Endothelial cell of umbilical vein (primary cell): ENCODE measurements around the gene CUL3. TPM values are rescaled to one million over a fixed set of nuclear protein-coding genes. Genes with fewer than 3 reads are reported as not detected.

Experiments used
- BruUV-seq: library from RNA; stranded (reverse); fragments of 400-500 nt; replicated peaks from 2 replicates; lab custom pipeline; 2021; lab: Mats Ljungman, UMichigan
- CTCF ChIA-PET: fragments of 300-600, 350-600 bp; sonication (Branson Sonifier 250); formaldehyde crosslinking; loops from one replicate; lab custom pipeline; 2021; ENCODE audit warnings: antibody characterized with exemption, inconsistent platforms; lab: Charles Lee
- POLR2A ChIA-PET: fragments of 300-600, 350-600 bp; sonication (Branson Sonifier 250); formaldehyde crosslinking; loops from one replicate; lab custom pipeline; 2021; ENCODE audit warnings: antibody characterized with exemption, inconsistent platforms; lab: Charles Lee
- DNase-seq: peaks from one replicate; pipeline ENCODE4 v3.0.0-alpha.2; 2011; ENCODE audit warnings: low read depth, low spot score
- FAIRE-seq: peaks from 2 replicates; lab custom pipeline; 2011; peaks lifted over from hg19 to GRCh38; lab: Jason Lieb, UNC
- H2AFZ ChIP-seq: 2 replicates; pipeline ENCODE4 v1.6.0; 2012; ENCODE audit warnings: low read depth, low read length, control low read depth, inconsistent platforms
- H3K27ac ChIP-seq: 2 replicates; pipeline ENCODE4 v1.5.1; 2011; ENCODE audit warnings: low read depth, mild to moderate bottlenecking, control low read depth, low read length, moderate library complexity; ENCODE audit not compliant: insufficient read depth
- H3K27me3 ChIP-seq, 2 experiments: 2 replicates each; pipeline versions ENCODE4 v1.6.0 to v1.6.1; 2011; ENCODE audit warnings: low read length in 2 of 2, mixed read lengths in 1 of 2; ENCODE audit not compliant: control insufficient read depth in 2 of 2, insufficient read depth in 2 of 2
- H3K36me3 ChIP-seq, 2 experiments: 2 replicates in 1 of 2; 3 replicates in 1 of 2; pipeline ENCODE4 v1.5.1; 2011; ENCODE audit warnings: low read length in 2 of 2, mild to moderate bottlenecking in 1 of 2, moderate library complexity in 1 of 2; ENCODE audit not compliant: control insufficient read depth in 2 of 2, insufficient read depth in 2 of 2; ENCODE audit errors: extremely low read depth in 1 of 2
- H3K4me1 ChIP-seq: 3 replicates; pipeline ENCODE4 v1.5.1; 2011; ENCODE audit warnings: mild to moderate bottlenecking, low read length; ENCODE audit not compliant: control insufficient read depth, insufficient read depth; ENCODE audit errors: extremely low read depth
- H3K4me2 ChIP-seq: 2 replicates; pipeline ENCODE4 v1.6.1; 2011; ENCODE audit warnings: low read length, control low read depth, mixed read lengths; ENCODE audit not compliant: insufficient read depth
- H3K4me3 ChIP-seq, 3 experiments: fragments of 200-600 bp in 1 of 3; sonication (generic), shearing (Covaris generic) in 1 of 3; replicated peaks in 1 of 3; 2 replicates each; pipeline ENCODE4 v1.5.1; 2011 to 2016; ENCODE audit warnings: control low read depth in 3 of 3, low read length in 3 of 3, mild to moderate bottlenecking in 2 of 3, inconsistent platforms in 1 of 3, low read depth in 1 of 3, moderate library complexity in 1 of 3; ENCODE audit not compliant: insufficient read depth in 1 of 3
- H3K79me2 ChIP-seq: 2 replicates; pipeline ENCODE4 v1.6.0; 2012; ENCODE audit warnings: low read length, inconsistent platforms; ENCODE audit not compliant: control insufficient read depth, insufficient read depth
- H3K9ac ChIP-seq: replicated peaks from 2 replicates; pipeline ENCODE3; 2011; ENCODE audit warnings: low read length, control low read depth; ENCODE audit not compliant: insufficient read depth; ENCODE audit errors: extremely low read depth
- H3K9me1 ChIP-seq: replicated peaks from 3 replicates; pipeline ENCODE4 v1.6.0; 2011; ENCODE audit warnings: mild to moderate bottlenecking, low read length; ENCODE audit not compliant: control insufficient read depth, insufficient read depth; ENCODE audit errors: extremely low read depth
- H3K9me3 ChIP-seq: replicated peaks from 2 replicates; pipeline ENCODE4 v1.5.1; 2012; ENCODE audit warnings: low read length, inconsistent platforms; ENCODE audit not compliant: control insufficient read depth, insufficient read depth
- H4K20me1 ChIP-seq: replicated peaks from 2 replicates; pipeline ENCODE3; 2011; ENCODE audit warnings: mild to moderate bottlenecking, low read length; ENCODE audit not compliant: control insufficient read depth, insufficient read depth; ENCODE audit errors: extremely low read depth
- CTCF ChIP-seq, 2 donors: IDR thresholded peaks; 1 replicate in 1 of 2; 2 replicates in 1 of 2; pipeline ENCODE4 v1.5.1; 2011; ENCODE audit warnings: low read length in 2 of 2, mild to moderate bottlenecking in 2 of 2, moderate library complexity in 2 of 2, control low read depth in 1 of 2, inconsistent platforms in 1 of 2, low read depth in 1 of 2; ENCODE audit not compliant: insufficient read depth in 1 of 2; ENCODE audit errors: extremely low read depth in 1 of 2
- EZH2 ChIP-seq: IDR thresholded peaks from 2 replicates; pipeline ENCODE4 v1.6.1; 2012; ENCODE audit warnings: borderline replicate concordance, low read depth, mild to moderate bottlenecking, moderate library complexity, low read length, inconsistent platforms; ENCODE audit not compliant: severe bottlenecking
- GATA2 ChIP-seq: IDR thresholded peaks from 2 replicates; pipeline ENCODE4 v1.7.0; 2011; ENCODE audit warnings: low read depth, mild to moderate bottlenecking, moderate library complexity, mixed read lengths, low read length; ENCODE audit not compliant: insufficient read length, insufficient read depth
- JUN ChIP-seq: IDR thresholded peaks from 2 replicates; pipeline ENCODE4 v1.6.1; 2011; ENCODE audit warnings: borderline replicate concordance, low read depth; ENCODE audit not compliant: insufficient read length, insufficient read depth
- MYC ChIP-seq: IDR thresholded peaks from one replicate; pipeline ENCODE4 v1.6.1; 2011; ENCODE audit warnings: mild to moderate bottlenecking, low read depth, low read length
- POLR2A ChIP-seq: IDR thresholded peaks from 2 replicates; pipeline ENCODE4 v1.6.1; 2012; ENCODE audit warnings: low read depth, mild to moderate bottlenecking, control low read depth, low read length
- POLR2AphosphoS5 ChIP-seq: IDR thresholded peaks from 2 replicates; pipeline ENCODE4 v1.6.1; 2012; ENCODE audit warnings: low read depth, mild to moderate bottlenecking, control low read depth, low read length, moderate library complexity; ENCODE audit not compliant: insufficient read depth
- dilution Hi-C: fragments of 300-500 bp; cut with MboI; formaldehyde crosslinking; loops from one replicate; pipeline ENCODE4 v1.15.0; 2019; ENCODE audit warnings: low sequenced_read_pairs; ENCODE audit not compliant: extremely low pct_ligation_motif_present
- intact Hi-C: fragments of 100-400 bp; cut with micrococcal nuclease; formaldehyde crosslinking; loops from one replicate; pipeline ENCODE4 v1.10.0; 2022
- polyA plus RNA-seq, 4 experiments: library from polyadenylated mRNA; depleted of rRNA in 3 of 4; stranded (reverse) in 3 of 4; unstranded in 1 of 4; fragments of >200 nt; gene quantifications; 2 replicates each; pipeline versions ENCODE4 v1.2.1 to v1.2.3, GENCODE V29; 2011 to 2012; ENCODE audit warnings: missing spikeins in 1 of 4
- total RNA-seq: library from RNA; stranded (reverse); gene quantifications from 2 replicates; pipeline ENCODE4 v1.2.3, GENCODE V29; 2021

CUL3 gene
- total and polyA plus RNA-seq, 2 donors (not counting 3 experiments of a cell fraction or from before 2014, with no cell fraction given), result 22.7 to 82.3 TPM

- no TSS peak for BruUV-seq
- peaks cover 100% of the 10 kb centered on the region for H3K79me2 ChIP-seq
- H3K27ac ChIP-seq, result no peak overlapping the region
- CTCF ChIA-PET, result no interaction called here
- no peak overlapping the region for H3K9ac ChIP-seq
- H3K4me2 ChIP-seq, result no peak overlapping the region
- FAIRE-seq, result no peak
- POLR2A ChIA-PET, result no interaction called here
- no peak overlapping the region for H2AFZ ChIP-seq
- H3K9me1 ChIP-seq, result no peaks in the 10 kb centered on the region
- H3K9me3 ChIP-seq, result no peaks in the 10 kb centered on the region
- H4K20me1 ChIP-seq, result peaks cover 46% of the 10 kb centered on the region
- intact Hi-C loops, result loop anchor here (5.0 kb wide), 1 partner anchor 75 kb away; no protein-coding TSS in a partner anchor
- DNase-seq, result no peak
- H3K4me3 ChIP-seq, result no peak overlapping the region
- no peaks in the 10 kb centered on the region for H3K27me3 ChIP-seq
- H3K4me1 ChIP-seq, result peaks cover 7% of the 10 kb centered on the region
- TF ChIP-seq POLR2A (no peak), JUN (no peak), EZH2 (no peak), POLR2AphosphoS5 (no peak), MYC (no peak), CTCF (IDR thresholded peaks at IDR 0.05; ENCODE audit: extremely low read depth in 1 of 2, insufficient read depth in 1 of 2, low read depth in 1 of 2, low read length in 2 of 2) (no peak), GATA2 (no peak)
- H3K36me3 ChIP-seq, result peaks cover 0 to 2% of the 10 kb centered on the region in 2 experiments
- dilution Hi-C loops, result no loop called here
Observed at GRCh38 chr2:224577541-224577940, 7.6 kb downstream of the CUL3 start.
